WTC11 (cell line): ENCODE measurements around the gene TIMM44.

Experiments
- FOXP1 ChIP-seq: sonication (generic); formaldehyde crosslinking; IDR thresholded peaks from 2 replicates; pipeline ENCODE4 v1.8.0; 2022; ENCODE audit warnings: missing genetic modification reagents, mild to moderate bottlenecking, moderate library complexity, borderline replicate concordance
- ZNF396 ChIP-seq: fragments of 250-450 bp; sonication (Bioruptor Pico); IDR thresholded peaks from 2 replicates; pipeline ENCODE4 v1.8.0; 2021; ENCODE audit warnings: mild to moderate bottlenecking, moderate library complexity, borderline replicate concordance

- TF ChIP-seq ZNF396 (CRISPR knock-in tag): no peak
- TF ChIP-seq FOXP1 (CRISPR knock-in tag): no peak
Measured at GRCh38 chr19:7988307-7988706, 44.8 kb upstream of the TIMM44 start.
